HG03457 (cell line): ENCODE results near the gene SPACA4.

Experiments
- ATAC-seq: cut with Tn5 transposase; IDR thresholded peaks from one replicate; pipeline ENCODE4 v1.9.1; 2021; ENCODE audit warnings: moderate number of reproducible peaks; ENCODE audit not compliant: unreplicated experiment

The SPACA4 gene

DNA sequence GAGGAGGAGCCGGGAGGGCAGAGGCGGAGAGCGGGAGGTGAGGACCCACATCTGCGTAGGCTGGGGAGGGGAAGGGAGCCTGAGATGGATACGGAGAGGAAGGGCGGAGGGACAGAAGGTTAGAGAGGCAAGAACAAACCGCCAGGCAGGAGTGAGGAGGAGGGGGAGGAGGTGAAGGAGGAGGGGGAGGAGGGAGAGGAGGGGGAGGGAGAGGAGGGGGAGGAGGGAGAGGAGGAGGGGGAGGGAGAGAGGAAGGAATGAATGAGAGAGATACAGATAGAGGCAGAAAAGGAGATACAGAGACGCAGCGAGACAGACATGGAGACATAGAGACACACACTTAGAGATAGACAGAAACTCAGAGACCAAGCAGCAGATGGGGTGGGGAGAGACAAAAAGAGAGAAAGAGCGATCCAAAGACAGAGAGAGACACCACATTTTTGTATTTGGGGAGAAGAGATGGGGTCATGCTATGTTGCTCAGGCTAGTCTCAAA is 40.2 kb downstream of the SPACA4 start:
- no peak for ATAC-seq

DNA sequence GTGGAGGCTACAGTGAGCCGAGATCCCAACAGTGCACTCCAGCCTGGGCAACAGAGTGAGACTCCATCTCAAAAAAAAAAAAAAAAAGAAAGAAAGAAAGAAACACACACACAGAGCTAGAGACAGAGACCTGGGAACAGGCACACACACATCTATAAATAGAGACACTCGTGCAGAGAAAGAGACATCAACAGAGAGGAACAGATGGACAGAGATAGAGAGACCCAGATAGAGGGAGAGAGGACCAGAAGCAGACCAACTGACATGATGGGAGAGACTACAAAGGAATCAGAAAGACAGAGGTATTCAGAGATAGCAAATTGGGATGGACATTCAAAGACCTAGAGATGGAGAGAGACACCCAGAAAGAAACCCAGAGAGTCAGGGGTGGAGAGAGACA is 41.6 kb downstream of the SPACA4 start:
- ATAC-seq = no peak

DNA sequence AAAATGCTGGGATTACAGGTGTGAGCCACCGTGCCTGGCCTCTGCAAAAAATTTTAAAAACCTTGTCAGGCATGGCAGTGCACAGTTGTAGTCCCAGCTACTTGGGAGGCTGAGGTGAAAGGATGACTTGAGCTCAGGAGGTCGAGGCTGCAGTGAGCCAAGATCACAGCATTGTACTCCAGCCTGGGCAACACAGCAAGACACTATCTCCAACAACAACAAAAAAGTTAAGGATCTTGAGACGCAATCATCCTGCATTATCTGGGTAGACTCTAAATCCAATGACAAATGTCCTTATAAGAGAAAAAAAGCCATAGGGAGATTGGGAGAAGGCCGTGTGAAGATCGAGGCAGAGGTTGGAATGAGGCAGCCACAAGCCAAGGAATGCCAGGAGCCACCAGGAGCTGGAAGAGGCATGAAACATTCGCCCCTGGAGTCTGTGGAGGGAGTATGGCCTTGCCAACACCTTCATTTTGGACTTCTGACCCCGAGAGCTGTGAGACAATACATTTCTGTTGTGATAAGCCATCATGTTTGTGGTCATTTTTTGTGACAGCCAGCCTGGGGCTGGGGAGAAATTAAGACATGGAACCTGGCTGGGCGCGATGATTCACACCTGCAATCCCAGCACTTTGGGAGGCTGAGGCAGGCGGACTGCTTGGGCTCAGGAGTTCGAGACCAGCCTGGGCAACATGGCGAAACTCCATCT is 44.6 kb downstream of the SPACA4 start:
- no peak for ATAC-seq

DNA sequence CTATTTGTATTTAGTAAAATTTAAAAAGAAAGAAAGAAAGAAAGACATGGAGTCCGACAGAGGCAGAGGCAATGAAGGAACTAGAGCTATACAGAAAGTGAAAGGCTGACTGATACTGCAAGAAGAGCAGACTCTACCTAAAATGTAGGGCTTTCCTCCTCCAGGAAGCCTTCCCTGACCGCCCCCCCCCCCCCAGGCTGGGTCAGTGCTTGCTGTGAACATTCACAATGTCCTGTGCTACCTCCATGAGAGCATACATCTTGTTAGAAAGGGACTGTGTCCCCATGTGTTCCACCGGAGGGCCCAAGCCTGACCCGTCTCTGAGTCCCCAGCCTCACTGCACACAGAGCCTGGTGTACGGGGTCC is 45.1 kb downstream of the SPACA4 start:
- ATAC-seq = no peak

DNA sequence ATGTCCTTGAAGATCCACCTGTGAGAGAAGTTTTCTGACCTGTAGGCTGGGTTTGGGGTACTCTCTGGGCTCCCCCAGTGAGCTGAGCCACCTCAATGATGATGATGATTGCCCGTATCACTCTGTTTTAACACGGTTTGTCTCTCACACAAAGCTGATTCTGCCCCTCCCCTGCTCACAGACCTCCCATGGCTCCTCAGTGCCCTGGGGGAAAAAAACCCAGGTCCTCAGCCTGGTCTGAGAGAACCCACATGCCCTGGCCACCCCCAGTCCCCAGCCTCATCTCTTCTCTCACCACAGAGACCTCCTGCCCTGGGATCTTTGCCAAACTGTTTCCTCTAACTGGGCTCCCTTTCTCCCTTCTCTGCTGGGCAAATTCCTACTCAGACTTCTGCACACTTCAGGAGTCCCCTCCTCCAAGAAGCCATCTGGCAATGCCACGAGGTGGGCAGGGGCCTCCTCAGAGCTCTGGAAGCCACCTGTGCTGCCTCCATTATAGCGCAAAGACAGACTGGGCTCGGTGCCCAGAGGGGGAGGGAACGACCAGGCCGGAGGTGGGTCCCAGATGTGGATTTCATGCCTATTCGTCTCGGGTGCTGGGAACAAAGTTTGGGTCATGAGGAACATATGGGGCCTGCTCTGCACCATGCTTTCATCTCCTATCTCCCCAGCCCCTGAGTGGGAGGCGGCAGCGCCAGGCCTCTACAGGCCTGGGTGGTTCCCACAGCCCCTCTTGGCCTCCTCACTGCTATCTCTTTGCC is 47.9 kb downstream of the SPACA4 start:
- ATAC-seq = no peak

DNA sequence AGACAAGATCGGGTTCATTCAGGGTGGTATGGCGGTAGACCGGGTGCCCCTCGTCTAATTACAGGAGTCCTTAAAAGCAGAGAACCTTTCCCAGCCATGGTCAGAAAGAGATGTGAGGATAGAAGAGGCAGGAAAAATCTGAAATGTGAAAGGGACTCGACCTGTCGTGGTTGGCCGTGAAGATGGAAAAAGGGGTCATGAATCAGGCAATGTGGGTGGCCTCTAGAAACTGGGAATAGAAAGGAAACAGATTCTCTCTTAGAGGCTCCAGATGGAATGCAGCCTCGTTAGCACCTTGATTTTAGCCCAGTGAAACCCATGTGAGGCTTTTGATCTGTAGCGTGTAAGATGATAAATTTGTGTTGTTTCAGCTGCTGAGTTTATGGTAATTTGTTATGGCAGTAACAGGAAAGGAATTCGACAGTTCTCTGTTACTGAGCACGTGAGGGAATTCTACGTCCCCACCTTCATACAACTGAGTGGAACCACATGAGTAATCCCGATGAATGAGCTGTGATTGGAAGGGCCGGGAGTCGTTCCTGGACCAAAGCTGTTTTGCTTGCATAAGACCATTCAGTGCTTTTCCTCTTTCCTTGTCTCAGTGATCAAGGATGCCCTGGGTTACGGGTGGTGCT is 50.4 kb downstream of the SPACA4 start:
- ATAC-seq = no peak
